DND-41 (cell line): ENCODE measurements around the gene NT5M.

Experiments used
- ATAC-seq: fragments of 200-7000 bp; cut with Tn5 transposase; 3 replicates; pipeline ENCODE4 v1.9.1; 2021; ENCODE audit warnings: low read depth; ENCODE audit not compliant: insufficient read depth
- DNase-seq: peaks from one replicate; pipeline ENCODE4 v3.0.0-alpha.2; 2020
- H2AFZ ChIP-seq: 2 replicates; pipeline ENCODE4 v1.6.0; 2012; ENCODE audit warnings: low read depth, low read length
- H3K27ac ChIP-seq: 2 replicates; pipeline ENCODE4 v1.5.1; 2012; ENCODE audit warnings: low read length, inconsistent platforms
- H3K27me3 ChIP-seq: fragments of 200-600 bp; sonication (generic); 2 replicates; pipeline ENCODE4 v1.6.0; 2012; ENCODE audit warnings: low read length, mild to moderate bottlenecking, inconsistent platforms; ENCODE audit not compliant: insufficient read depth, poor library complexity
- H3K36me3 ChIP-seq: 2 replicates; pipeline ENCODE4 v1.5.1; 2012; ENCODE audit warnings: low read length, inconsistent platforms; ENCODE audit not compliant: insufficient read depth
- H3K4me1 ChIP-seq: 2 replicates; pipeline ENCODE4 v1.5.1; 2012; ENCODE audit warnings: mild to moderate bottlenecking, low read length; ENCODE audit not compliant: insufficient read depth
- H3K4me2 ChIP-seq: 2 replicates; pipeline ENCODE4 v1.6.0; 2012; ENCODE audit warnings: mild to moderate bottlenecking, moderate library complexity, low read length, inconsistent platforms; ENCODE audit not compliant: insufficient read depth
- H3K4me3 ChIP-seq, 2 experiments: fragments of 200-600 bp in 1 of 2; shearing (Covaris generic) in 1 of 2; 2 replicates each; pipeline ENCODE4 v1.5.1; 2012 to 2016; ENCODE audit warnings: inconsistent platforms in 2 of 2, low read length in 2 of 2, mild to moderate bottlenecking in 2 of 2, low read depth in 1 of 2, moderate library complexity in 1 of 2
- H3K79me2 ChIP-seq: 2 replicates; pipeline ENCODE4 v1.6.0; 2012; ENCODE audit warnings: low read length, inconsistent platforms; ENCODE audit not compliant: insufficient read depth
- H3K9ac ChIP-seq: 2 replicates; pipeline ENCODE4 v1.6.0; 2012; ENCODE audit warnings: low read depth, mild to moderate bottlenecking, inconsistent platforms, low read length, moderate library complexity
- H3K9me3 ChIP-seq: 2 replicates; pipeline ENCODE4 v1.5.1; 2012; ENCODE audit warnings: low read length, moderate library complexity, mild to moderate bottlenecking, inconsistent platforms; ENCODE audit not compliant: insufficient read depth, severe bottlenecking
- H4K20me1 ChIP-seq: 2 replicates; pipeline ENCODE4 v1.6.0; 2012; ENCODE audit warnings: low read length; ENCODE audit not compliant: insufficient read depth
- CTCF ChIP-seq: IDR thresholded peaks from 2 replicates; pipeline ENCODE4 v1.5.1; 2012; ENCODE audit warnings: borderline replicate concordance, low read length, moderate library complexity, mild to moderate bottlenecking; ENCODE audit not compliant: poor library complexity, severe bottlenecking; ENCODE audit errors: extremely low read depth
- EZH2 ChIP-seq: IDR thresholded peaks from 3 replicates; pipeline ENCODE4 v1.6.1; 2012; ENCODE audit warnings: borderline replicate concordance, low read depth, mild to moderate bottlenecking, moderate library complexity, low read length, inconsistent platforms; ENCODE audit not compliant: severe bottlenecking

Gene NT5M

DNA sequence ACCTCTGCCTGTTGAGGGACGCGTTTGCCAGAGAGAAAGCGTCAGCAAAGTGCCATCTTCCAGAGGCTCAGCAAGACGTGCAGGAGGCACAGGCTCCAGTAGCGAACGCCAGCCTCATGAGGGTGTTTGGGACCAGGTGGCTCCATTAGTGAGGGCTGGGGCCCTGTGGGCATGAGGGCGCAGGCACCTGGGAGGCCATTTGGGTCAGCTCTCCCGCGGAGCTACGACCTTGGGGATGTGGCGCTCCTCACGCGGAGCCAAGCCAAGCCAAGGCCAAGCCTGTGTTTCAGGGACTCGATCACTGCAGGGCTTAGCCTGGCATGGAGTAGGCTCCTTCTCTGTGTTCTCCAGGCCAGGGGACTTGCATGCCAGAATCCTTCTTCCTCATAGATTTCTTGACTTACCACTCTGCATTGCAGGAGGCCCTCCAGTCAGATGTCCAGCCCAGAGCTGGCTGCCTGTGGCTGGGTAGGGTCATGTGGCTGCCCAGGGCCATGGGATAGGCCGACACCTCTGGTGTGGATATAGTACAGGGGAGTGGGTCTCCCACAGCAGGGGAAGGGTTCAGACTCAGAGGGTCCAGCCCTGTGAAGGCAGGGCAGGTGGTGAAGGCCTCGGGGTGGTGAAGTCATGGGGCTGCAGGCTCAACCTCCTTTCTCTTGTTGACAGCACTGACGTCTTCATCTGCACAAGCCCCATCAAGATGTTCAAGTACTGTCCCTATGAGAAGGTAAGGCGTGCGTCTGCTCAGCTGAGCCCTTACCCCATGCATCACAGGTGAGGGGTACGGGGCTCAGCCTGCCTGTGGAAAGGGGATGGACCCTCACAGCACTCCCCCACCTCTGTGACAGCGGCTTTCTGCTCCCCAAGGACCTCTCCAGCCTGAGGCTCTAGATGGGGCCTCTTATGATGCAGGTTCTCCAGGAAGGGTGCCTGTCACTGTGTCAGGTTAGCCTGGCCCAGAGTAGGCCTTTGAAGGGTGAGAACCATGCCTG lies 19.6 kb downstream of the NT5M start:
- no peaks in the 10 kb centered on the region for H4K20me1 ChIP-seq
- DNase-seq (no peak), ATAC-seq (no peak)
- H3K36me3 ChIP-seq = peaks cover 9% of the 10 kb centered on the region
- no peaks in the 10 kb centered on the region for H3K4me1 ChIP-seq
- no peaks in the 10 kb centered on the region for H3K79me2 ChIP-seq
- H3K9ac ChIP-seq = no peak overlapping the region
- no peak overlapping the region for H3K4me3 ChIP-seq
- TF ChIP-seq EZH2 (no peak), CTCF (no peak)
- H3K4me2 ChIP-seq = no peak overlapping the region
- no peak overlapping the region for H3K27ac ChIP-seq
- H3K27me3 ChIP-seq = no peaks in the 10 kb centered on the region
- H3K9me3 ChIP-seq = no peaks in the 10 kb centered on the region
- H2AFZ ChIP-seq = no peak overlapping the region

DNA sequence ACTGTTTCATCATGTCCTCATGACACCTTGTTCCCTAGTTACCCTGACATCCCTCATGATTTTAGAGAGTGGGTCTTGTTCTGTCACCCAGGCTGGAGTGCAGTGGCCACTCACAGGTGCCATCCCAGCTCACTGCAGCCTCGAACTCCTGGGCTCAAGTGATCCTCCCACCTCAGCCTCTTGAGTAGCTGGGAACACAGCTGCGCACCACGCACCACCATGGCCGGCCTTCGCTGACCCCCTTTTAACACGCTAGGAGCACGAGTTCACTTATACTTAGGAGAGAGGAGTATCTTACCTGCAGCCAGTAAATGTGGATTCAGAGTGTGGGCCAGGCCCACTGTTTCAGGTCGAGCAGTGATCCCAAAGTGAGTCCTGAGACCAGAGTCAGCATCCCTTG lies 21.4 kb downstream of the NT5M start:
- TF ChIP-seq CTCF (no peak), EZH2 (no peak)
- no peaks in the 10 kb centered on the region for H4K20me1 ChIP-seq
- no peaks in the 10 kb centered on the region for H3K79me2 ChIP-seq
- H3K27me3 ChIP-seq = no peaks in the 10 kb centered on the region
- no peak overlapping the region for H3K9ac ChIP-seq
- H3K4me3 ChIP-seq = no peak overlapping the region
- no peaks in the 10 kb centered on the region for H3K9me3 ChIP-seq
- H3K36me3 ChIP-seq = peaks cover 9% of the 10 kb centered on the region
- H3K4me1 ChIP-seq = no peaks in the 10 kb centered on the region
- no peak overlapping the region for H3K27ac ChIP-seq
- DNase-seq (no peak), ATAC-seq (no peak)
- no peak overlapping the region for H3K4me2 ChIP-seq
- no peak overlapping the region for H2AFZ ChIP-seq

GRCh38 chr17:17325228-17325627 lies 22.1 kb downstream of the NT5M start:
- Histone ChIP-seq H3K27ac (no peak overlapping the region), H3K9ac (no peak overlapping the region), H3K4me1 (no peaks in the 10 kb centered on the region), H3K79me2 (no peaks in the 10 kb centered on the region), H3K4me2 (no peak overlapping the region), H3K27me3 (no peaks in the 10 kb centered on the region), H4K20me1 (no peaks in the 10 kb centered on the region), H2AFZ (no peak overlapping the region), H3K36me3 (peaks cover 9% of the 10 kb centered on the region), H3K9me3 (no peaks in the 10 kb centered on the region), H3K4me3 (no peak overlapping the region)
- no peak for TF ChIP-seq EZH2
- TF ChIP-seq CTCF = no peak
- DNase-seq = no peak
- no peak for ATAC-seq
